PFSK-1 (cell line): ENCODE data around the gene TMC1.

Source experiments
- FOXP2 ChIP-seq: optimal IDR thresholded peaks from 2 replicates; pipeline ENCODE3; 2011; ENCODE audit warnings: borderline replicate concordance, control low read depth, inconsistent platforms; ENCODE audit not compliant: insufficient read depth; ENCODE audit errors: extremely low read length, extremely low read depth
- POLR2AphosphoS5 ChIP-seq: IDR thresholded peaks from 2 replicates; pipeline ENCODE4 v1.6.1; 2012; ENCODE audit warnings: low read depth, mild to moderate bottlenecking, control low read depth, low read length, moderate library complexity
- SIN3A ChIP-seq: IDR thresholded peaks from 2 replicates; pipeline ENCODE4 v1.6.1; 2012; ENCODE audit warnings: mild to moderate bottlenecking, low read length, moderate library complexity, borderline replicate concordance; ENCODE audit not compliant: insufficient read depth
- TAF1 ChIP-seq: IDR thresholded peaks from 2 replicates; pipeline ENCODE4 v1.6.1; 2012; ENCODE audit warnings: low read length, control low read depth, borderline replicate concordance; ENCODE audit not compliant: insufficient read depth
- TF ChIP-seq, protein P1 (sequence below), 2 experiments: IDR thresholded peaks; 2 replicates each; pipeline versions ENCODE4 v1.6.1 to v1.8.0; 2011 to 2012; ENCODE audit warnings: low read depth in 2 of 2, low read length in 2 of 2, control low read depth in 1 of 2, inconsistent platforms in 1 of 2, mild to moderate bottlenecking in 1 of 2, moderate library complexity in 1 of 2; ENCODE audit not compliant: insufficient read depth in 1 of 2

Gene TMC1

GRCh38 chr9:72839085-72839484 lies 317.7 kb downstream of the TMC1 start:
- TF ChIP-seq TAF1 (no peak), POLR2AphosphoS5 (no peak), SIN3A (no peak), FOXP2 (no peak)
- TF ChIP-seq, protein P1, sequence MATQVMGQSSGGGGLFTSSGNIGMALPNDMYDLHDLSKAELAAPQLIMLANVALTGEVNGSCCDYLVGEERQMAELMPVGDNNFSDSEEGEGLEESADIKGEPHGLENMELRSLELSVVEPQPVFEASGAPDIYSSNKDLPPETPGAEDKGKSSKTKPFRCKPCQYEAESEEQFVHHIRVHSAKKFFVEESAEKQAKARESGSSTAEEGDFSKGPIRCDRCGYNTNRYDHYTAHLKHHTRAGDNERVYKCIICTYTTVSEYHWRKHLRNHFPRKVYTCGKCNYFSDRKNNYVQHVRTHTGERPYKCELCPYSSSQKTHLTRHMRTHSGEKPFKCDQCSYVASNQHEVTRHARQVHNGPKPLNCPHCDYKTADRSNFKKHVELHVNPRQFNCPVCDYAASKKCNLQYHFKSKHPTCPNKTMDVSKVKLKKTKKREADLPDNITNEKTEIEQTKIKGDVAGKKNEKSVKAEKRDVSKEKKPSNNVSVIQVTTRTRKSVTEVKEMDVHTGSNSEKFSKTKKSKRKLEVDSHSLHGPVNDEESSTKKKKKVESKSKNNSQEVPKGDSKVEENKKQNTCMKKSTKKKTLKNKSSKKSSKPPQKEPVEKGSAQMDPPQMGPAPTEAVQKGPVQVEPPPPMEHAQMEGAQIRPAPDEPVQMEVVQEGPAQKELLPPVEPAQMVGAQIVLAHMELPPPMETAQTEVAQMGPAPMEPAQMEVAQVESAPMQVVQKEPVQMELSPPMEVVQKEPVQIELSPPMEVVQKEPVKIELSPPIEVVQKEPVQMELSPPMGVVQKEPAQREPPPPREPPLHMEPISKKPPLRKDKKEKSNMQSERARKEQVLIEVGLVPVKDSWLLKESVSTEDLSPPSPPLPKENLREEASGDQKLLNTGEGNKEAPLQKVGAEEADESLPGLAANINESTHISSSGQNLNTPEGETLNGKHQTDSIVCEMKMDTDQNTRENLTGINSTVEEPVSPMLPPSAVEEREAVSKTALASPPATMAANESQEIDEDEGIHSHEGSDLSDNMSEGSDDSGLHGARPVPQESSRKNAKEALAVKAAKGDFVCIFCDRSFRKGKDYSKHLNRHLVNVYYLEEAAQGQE (IDR thresholded peaks at IDR 0.05; ENCODE audit: insufficient read depth in 1 of 2, low read depth in 2 of 2, low read length in 2 of 2) = no peak

DNA sequence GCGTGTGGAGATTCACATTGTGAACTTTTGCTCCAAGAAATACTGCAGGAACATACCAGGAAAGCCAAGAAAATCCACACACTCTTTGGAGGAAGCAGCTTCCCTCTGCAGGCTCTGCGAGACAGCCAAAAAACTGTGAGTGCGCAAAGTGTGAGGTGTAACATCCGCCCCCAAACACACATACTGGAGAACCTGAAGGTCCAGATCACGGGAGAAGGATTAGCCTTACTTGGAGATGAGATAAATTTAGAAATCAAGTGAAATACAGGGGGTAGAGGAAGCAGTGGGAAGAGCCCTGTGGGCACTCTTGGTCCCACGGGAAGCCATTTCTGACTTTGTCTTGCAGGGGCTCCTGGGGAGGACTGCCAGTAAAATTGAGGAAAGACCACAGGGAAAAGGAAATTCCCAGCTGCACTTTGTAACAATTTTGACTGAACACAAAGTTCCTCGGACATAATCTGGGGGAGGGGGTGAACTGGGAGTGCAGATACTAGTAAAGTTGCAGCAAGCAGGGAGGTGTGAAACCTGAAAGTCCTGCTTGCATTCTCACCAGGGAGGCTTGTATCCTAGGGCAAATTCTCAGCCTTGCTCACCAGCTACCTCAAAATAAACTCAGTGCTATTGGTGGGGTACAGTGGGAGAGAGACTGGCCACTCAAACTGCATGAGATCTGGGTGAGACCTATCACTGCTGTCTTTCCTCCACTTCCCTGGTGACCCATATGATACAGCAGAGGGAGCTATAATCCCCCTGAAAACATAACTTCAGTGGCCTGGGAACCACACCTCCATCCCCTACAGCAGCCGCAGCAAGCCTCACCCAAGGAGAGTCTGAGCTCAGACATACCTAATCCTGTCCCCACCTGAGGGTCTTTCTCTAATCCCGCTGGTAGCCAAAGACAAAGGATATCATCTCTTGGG lies 322.4 kb downstream of the TMC1 start:
- TF ChIP-seq SIN3A = no peak

- TF ChIP-seq SIN3A (no peak), TAF1 (no peak), POLR2AphosphoS5 (no peak), FOXP2 (no peak)
- TF ChIP-seq, protein P1 (IDR thresholded peaks at IDR 0.05; ENCODE audit: insufficient read depth in 1 of 2, low read depth in 2 of 2, low read length in 2 of 2) = no peak
Measured at GRCh38 chr9:72844440-72844768, 323.0 kb downstream of the TMC1 start.

DNA sequence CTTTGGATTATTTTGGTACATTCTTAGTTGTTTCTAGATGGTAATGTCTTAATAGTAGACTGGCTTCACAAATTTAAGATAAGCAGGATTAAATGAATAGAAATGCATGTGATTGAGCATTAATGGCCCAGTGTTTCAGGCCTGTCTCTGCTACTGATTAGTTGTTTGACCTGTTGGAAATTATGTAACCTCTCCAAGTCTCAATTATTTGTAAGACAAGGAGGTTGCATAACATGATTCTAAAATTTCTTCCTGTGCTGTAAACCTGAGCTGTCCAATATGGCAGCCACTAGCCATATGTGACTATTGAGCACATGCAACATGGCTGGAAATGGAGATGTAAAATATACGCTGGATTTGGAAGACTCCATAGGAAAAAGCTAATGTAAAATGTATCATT lies 333.9 kb downstream of the TMC1 start:
- TF ChIP-seq POLR2AphosphoS5 = no peak
- no peak for TF ChIP-seq FOXP2
- TF ChIP-seq SIN3A = no peak
- TF ChIP-seq, protein P1 (IDR thresholded peaks at IDR 0.05; ENCODE audit: insufficient read depth in 1 of 2, low read depth in 2 of 2, low read length in 2 of 2) = no peak

- TF ChIP-seq TAF1 (no peak), SIN3A (no peak), FOXP2 (no peak)
Measured at GRCh38 chr9:72855890-72856523, 334.6 kb downstream of the TMC1 start.

GRCh38 chr9:72856972-72857623 lies 335.7 kb downstream of the TMC1 start:
- TF ChIP-seq TAF1 = no peak
- TF ChIP-seq SIN3A = no peak
- TF ChIP-seq FOXP2 = no peak
- TF ChIP-seq, protein P1 (IDR thresholded peaks at IDR 0.05; ENCODE audit: insufficient read depth in 1 of 2, low read depth in 2 of 2, low read length in 2 of 2) = no peak
- no peak for TF ChIP-seq POLR2AphosphoS5
